Stimulated activated CD4-positive, alpha-beta T cell treated with anti-CD3 and anti-CD28 coated beads, Interleukin-12 subunit alpha, Interleukin-12 subunit beta, amount 100 ng/mL, for 24 hours (primary cell): Measurements from ENCODE around the gene SPRR2A.
"Not testable (repeated sequence)": the region's sequence is repeated elsewhere in the genome, so short reads cannot be mapped to it uniquely, and the experiment has no call there.

Experiments
- DNase-seq, 2 experiments: peaks; one replicate each; pipeline ENCODE4 v3.0.0-alpha.2; 2020; ENCODE audit warnings: low read depth in 2 of 2

The SPRR2A gene

DNA sequence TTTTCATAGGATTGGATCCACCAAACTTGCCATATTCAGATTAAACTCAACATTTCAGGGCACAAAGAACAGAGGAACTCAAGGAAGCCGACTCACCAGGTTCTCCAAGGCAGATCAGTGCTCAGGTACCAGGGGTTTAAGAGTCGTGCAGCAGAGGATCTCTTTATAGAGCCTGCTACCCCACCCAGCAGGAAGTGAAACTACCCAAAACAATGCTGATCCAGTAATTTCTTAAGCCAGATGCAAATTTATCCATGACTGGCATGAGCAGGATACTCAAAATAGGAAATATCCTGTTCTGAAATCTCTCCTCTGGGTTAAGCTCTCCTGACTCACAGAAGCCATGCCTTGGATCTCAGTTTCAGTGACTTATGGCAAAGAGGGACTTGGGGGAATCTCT lies at the start of gene SPRR2A:
TSS of gene SPRR2A (minus strand) at position 138 of the 400 bp plus-strand sequence. CDS start 777 bp downstream, outside the sequence.
- no peak for DNase-seq

DNA sequence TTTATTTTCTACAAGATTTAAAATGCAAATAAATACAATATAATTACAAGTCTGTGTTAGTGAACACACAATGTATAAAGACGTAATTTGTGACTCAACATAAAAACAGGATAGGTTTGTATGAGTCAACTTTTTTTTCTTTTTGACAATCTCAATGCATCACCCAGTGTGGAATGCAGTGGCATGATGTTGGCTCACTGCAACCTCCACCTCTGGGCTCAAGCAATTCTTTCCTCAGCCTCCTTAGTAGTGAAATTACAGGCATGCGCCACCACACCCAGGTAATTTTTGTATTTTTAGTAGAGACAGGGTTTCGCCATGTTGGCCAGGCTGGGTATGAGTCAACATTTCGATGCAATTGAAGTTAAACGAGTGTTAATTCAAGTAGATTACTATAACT lies 42.9 kb upstream of the SPRR2A start:
- DNase-seq, result no peak

DNA sequence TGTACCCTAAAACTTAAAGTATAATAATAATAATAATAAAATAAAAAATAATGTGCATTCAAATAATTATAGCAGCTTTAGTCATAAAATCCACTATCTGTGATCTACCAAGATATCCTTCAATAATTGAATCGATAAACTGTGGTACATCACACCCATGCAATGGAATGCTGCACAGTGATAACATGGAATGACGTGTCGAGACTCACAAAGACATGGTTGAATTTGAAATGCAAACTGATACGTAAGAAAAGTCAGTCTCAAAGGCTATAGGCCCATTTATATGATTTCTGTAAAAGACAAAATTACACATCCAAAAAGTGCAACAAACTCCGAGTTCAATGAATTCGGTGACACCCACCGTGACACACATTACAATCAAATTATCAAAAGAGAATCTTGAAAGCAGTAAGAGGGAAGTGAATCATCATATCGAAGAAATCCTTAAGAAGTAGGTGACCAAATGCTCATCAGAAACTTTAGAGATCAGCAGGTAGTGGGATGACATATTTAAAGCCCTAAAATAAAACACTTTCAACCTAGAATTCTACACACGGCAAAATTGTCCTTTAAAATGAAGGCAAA lies 42.2 kb upstream of the SPRR2A start:
- DNase-seq, result no peak

DNA sequence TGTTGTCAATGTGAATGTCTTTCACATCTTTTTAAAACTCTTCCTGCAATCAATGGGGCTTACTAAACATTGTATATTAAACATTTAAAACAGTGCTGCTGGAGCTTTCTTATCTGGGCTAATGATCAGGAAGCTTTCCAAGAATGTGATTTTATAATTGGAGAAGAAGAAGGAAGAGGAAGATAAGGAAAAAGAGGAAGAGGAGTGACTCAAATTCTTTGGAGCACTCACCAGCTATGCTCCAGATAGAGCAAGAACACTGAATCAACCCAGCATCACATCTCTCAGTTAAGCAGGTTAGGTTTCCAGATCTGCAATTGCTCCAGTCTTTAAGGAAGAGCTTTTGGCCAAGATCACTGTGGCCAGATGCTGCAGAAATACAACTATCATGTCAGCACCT lies 38.5 kb upstream of the SPRR2A start:
- no peak for DNase-seq

DNA sequence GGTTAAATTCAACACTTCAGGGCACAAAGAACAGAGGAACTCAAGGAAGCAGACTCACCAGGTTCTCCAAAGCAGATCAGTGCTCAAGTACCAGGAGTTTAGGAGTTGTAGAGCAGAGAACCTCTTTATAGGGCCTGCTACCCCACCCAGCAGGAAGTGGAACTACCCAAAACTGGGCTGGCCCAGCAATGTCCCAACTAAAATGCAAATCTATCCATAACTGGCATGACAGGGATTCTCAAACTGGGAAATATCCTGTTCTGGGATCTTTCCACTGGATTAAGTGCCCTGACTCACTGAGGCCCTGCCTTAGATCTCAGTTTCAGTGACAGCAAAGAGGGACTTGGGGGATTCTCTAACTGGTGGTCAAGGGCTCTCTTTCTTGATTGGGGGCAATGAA lies 37.1 kb upstream of the SPRR2A start, which contains the start of gene SPRR2E:
TSS of gene SPRR2E (minus strand) at position 101 of the 400 bp plus-strand sequence. CDS start 775 bp downstream, outside the sequence.
- DNase-seq, result no peak

DNA sequence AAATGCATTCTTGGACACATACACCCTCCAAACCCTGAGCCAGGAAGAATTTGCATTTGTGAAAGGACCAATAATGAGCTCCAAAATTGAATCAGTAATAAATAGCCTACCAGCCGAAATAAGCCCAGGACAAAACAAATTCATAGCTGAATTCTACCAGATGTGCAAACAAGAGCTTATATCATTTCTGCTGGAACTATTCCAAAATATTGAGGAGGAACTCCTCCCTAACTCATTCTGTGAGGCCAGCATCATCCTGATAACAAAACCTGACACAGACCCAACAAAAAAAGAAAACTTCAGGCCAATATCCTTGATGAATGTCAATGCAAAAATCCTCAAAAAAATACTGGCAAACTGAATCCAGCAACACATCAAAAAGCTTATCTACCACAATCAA lies 30.3 kb upstream of the SPRR2A start:
- no peak for DNase-seq

DNA sequence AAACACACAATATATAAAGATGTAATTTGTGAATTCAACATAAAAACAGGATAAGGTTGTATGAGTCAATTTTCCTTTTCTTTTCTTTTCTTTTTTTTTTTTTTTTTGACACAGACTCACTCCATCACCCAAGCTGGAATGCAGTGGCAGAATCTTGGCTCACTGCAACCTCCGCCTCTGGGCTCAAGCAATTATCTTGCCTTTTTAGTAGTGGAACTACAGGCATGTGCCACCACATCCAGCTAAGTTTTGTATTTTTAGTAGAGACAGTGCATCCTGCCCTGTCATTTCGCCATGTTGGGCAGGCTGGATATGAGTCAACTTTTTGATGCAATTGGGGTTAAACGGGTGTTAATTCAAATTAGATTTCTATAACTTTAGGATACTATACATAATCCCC lies 24.4 kb upstream of the SPRR2A start:
- no peak for DNase-seq

DNA sequence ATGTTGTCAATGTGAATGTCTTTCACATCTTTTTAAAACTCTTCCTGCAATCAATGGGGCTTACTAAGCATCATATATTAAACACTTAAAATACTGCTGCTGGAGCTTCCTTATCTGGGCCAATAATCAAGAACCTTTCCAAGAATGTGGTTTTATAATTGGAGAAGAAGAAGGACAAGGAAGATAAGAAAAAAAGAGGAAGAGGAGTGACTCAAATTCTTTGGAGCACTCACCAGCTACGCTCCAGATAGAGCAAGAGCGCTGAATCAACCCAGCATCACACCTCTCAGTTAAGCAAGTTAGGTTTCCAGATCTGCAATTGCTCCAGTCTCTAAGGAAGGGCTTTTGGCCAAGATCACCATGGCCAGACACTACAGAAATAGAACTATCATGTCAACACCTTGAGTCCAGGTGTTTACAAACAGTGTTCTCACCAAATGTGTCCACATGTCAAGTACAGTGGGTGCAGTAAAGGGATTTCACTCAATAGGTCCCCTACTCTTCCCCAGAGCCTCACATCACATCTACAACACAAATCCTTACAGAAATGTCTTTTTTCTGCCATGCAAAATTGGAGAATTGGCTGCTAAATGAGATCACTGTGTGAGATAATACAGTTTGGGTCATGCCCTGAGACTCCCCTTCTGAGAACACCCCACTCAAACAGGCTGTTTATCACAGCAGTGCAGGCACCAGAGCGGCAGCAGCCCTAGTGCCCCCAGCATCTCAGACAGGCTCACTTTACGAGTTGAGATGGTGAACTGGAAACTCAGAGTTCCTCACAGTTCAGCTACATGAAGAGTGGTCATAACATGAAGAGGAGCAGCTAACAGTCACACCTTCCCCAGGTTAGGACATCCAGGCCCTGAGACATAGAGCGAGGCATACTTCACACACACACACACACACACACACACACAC lies 15.8 kb upstream of the SPRR2A start:
- no peak for DNase-seq

DNA sequence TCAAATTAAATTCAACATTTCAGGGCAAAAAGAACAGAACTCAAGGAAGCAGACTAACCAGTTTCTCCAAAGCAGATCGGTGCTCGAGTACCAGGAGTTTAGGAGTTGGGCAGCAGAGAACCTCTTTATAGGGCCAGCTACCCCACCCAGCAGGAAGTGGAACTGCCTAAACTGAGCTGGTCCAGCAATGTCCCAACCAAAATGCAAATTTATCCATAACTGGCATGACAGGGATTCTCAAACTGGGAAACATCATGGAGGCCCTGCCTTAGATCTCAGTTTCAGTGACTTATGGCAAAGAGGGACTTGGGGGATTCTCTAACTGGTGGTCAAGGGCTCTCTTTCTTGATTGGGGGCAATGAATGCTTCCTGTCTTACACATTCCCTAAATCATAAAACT lies 14.2 kb upstream of the SPRR2A start, which contains the start of gene SPRR2B:
TSS of gene SPRR2B (minus strand) at position 101 of the 400 bp plus-strand sequence. CDS start 772 bp downstream, outside the sequence.
- no peak for DNase-seq

DNA sequence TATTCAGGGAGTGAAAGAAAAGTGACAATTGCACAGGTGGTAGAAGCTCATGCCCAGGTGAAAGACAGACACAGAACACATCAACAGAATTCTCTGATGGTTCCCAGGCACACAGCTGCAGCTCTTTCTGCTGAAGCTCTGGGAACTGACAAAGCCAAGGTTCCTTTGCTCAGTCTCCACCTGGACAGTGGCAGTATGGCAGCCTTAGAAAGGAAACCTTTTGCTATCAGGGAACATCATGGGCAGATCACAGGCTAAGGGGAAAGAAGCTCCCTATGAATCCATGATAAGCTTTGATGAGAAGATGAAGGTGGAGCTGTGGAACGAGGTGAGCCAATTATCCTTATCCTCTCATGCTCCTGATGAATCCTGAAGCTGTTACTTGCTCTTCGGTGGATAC lies 12.9 kb upstream of the SPRR2A start:
- DNase-seq, result no peak

DNA sequence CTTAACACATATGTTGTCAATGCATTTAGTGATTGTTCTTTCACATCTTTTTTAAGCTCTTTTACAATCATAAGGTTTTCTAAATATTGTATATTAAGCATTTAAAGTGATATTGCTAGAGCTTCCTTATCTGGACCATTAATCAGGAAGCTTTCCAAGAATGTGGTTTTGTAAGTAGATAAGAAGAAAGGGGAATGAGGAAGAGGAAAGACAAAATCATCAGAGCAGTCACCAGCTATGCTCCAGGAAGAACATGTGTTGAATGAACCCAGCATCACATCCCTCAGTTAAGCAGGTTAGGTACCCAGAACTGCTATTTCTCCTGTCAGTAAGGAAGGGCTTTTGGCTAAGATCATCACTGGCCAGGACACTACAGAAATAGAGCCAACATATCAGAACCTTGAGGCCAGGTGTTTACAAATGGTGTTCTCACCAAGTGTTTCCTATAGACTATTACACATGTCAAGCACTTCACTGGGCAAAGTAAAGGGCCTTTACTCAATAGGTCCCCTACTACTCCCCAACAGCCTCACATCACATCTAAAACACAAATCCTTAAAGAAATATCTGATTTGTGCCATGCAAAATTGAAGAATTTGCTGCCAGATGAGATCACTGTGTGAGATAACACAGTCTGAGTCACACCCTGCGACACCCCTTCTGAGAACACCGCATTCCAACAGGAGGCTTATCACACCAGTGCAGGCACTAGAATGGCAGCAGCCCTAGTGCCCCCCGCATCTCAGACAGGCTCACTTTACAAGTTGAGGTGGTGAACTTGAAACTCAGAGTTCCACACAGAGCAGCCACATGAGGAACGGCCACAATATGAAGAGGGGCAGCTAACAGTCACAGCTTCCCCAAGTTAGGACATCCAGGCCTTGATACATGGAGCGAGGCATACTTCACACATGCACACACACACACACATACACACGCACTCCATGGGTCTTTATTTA lies 1.8 kb upstream of the SPRR2A start:
- no peak for DNase-seq

DNA sequence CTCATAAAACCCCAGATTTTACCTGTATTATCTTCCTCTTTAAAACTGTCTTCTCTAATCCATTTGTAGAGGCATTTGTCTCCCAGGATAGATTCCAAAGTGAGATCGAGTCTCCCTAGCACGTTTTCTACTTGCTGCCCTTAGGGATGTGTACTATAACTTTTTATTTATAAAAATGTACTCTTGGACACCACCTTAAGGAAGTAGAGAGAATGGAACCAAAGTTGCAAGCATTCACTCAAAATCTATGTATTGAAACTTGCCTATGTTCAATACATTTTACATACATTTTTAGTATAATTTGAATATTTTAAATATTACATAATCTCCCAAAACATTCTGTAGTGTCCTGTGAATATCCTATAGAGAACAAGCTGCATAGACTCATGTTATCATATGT lies 842 bp upstream of the SPRR2A start:
- no peak for DNase-seq

DNA sequence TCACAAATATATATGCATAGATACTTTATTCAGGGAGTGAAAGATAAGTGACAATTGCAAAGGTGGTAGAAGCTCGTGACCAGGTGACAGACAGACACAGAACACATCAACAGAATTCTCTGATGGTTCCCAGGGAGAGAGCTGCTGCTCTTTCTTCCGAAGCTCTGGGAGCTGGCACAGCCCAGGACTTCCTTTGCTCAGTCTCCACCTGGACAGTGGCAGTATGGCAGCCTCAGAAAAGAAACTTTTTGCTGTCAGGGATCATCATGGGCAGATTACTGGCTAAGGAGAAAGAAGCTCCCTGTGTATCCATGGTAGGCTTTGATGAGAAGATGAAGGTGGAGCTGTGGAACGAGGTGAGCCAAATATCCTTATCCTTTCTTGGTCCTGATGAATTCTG lies 1.2 kb downstream of the SPRR2A start:
- DNase-seq, result not testable (repeated sequence)

DNA sequence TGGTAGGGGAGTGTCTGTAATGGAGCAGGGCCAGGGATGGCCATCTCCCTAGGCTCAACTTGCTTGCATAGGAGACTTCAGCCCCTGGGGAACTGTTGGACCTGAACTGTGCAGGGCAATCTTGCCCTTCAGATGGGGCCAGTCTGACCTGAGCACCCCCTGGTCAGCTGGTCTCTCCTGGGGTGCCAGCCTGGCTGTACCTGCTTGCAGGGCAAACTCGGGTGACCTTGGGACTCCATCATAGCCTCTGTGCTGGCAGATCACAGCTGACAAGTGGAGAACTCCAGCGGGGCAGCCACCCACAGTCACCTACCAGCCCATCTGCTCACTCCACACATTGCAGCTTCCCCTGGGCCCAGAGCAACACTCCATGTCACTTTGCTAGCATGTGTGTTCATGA lies 8.1 kb downstream of the SPRR2A start:
- DNase-seq, result no peak

DNA sequence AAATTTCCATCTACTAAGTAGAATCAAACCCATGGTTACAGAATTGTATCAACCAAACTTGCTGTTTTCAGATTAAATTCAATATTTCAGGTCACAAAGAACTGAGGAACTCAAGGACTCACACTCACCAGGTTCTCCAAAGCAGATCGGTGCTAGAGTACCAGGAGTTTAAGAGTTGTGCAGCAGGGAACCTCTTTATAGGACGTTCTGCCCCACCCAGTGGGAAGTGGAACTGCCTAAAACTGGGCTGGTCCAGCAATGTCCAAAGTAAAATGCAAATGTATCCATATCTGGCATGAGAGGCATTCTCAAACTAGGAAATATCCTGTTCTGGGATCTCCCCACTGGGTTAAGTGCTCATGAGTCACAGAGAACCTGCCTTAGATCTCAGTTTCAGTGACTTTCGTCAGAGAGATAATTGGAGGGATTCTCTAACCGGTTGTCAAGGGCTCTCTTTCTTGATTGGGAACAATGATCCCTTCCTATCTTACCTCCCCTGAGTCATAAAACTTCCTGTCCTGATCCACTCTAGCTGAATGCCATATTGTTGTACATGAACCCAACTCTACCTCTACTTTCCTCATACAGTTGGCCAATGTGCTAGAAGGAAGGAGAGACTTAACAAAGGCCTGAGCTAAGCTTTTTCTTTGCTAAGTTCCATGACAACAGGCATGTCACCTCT lies 16.2 kb downstream of the SPRR2A start, which contains the start of gene SPRR2D:
TSS of gene SPRR2D (minus strand) at position 171 of the 682 bp plus-strand sequence. CDS start 774 bp downstream, outside the sequence.
- no peak for DNase-seq

DNA sequence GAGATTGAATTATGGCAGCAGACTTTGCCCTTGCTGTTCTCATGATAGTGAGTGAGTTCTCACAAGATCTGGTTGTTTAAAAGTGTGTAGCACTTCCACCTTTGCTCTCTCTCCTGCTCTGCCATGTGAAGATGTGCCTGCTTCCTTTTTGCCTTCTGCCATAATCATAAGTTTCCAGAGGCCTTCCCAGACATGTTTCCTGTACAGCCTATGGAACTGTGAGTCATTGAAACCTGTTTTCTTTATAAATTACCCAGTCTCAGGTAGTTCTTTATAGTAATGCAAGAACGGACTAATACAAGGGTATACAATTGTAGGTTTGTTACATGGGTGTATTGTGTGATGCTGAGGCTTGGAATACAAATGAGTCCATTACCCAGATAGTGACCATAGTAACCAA lies 22.1 kb downstream of the SPRR2A start:
- DNase-seq, result no peak

DNA sequence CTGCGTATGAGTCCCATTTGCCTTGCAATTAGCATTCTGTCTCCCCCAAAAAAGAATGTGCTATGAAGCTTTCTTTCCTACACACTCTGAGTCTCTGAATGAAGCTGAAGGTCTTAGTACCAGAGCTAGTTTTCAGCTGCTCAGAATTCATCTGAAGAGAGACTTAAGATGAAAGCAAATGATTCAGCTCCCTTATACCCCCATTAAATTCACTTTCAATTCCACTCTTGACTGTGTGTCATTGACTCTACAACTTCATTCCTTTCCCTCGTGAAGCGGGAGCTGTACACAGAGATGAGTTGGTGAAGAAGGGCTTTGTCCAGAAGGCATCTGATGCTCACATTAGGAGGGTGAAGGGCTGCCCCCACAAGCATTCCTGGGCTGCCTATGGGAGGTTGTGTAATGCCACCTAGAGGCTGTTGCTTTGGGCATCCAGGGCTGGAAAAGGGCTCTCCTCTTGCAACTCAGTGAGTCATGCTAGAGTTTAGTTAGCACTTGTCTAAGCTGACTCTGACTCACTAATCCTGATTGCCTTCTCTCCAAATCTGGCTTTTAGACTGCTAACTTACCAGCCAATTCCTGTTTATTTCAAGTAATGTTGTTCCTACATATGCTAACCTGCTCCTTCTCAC lies 24.5 kb downstream of the SPRR2A start:
- DNase-seq, result no peak

DNA sequence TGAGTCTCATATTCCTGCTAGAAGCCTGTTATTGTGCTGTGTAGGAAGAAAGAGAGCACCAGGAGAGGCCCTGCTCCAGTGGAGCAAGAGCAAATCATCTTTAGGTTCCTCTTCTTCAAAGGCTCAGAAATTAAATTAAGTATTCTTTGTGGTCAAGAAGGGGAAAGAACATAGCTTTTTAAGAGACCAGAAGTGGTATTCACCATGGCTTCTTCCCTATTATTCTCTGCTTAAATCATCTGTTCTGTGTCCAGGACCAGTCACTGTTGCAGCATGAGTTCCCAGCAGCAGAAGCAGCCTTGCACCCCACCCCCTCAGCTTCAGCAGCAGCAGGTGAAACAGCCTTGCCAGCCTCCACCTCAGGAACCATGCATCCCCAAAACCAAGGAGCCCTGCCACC lies 25.2 kb downstream of the SPRR2A start:
- no peak for DNase-seq

DNA sequence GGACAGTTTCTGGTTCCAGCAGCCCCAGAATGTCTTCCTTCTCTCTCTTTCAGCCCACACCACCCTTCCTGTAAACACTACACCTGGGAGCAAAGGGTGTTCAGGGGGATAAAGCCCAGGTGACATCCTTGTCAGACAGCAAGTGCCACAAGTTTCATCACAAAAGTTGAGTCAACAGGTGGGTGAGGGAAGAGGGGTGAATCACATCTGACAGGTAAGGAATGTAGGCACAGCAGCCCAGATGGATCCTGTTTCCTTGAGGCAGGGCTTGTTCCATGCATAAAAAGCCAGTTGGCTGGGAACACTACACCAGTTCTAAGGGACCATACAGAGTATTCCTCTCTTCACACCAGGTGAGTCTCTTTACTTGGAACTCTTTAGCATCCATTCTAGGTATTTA lies 26.4 kb downstream of the SPRR2A start, which contains the start of gene SPRR1B:
TSS of gene SPRR1B (plus strand) at position 309 of the 400 bp plus-strand sequence. CDS start 1,143 bp downstream, outside the sequence.
- DNase-seq, result no peak

DNA sequence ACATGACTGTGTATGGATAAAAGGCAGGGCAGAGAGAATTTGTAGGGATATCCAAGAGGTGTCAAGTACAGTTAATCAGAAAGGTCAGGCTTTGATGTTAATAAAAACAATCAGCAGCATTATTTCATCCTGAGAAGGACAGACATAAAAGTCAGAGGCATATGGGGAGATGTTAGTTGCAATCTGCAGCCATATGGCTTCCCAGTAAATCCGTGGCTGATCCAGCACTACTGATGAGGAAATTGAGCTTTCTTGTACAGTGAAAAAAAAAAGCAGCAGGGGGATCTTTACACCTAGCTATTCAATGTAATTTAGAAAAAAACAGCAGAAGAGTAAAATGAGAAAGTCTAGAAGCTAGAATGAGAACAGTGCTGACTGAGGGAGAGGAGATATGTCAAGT lies 28.5 kb downstream of the SPRR2A start:
- no peak for DNase-seq
